Lung (tissue), 12 donors: ENCODE measurements around the gene NTN1. TPM values are rescaled to one million over a fixed set of nuclear protein-coding genes. Genes with fewer than 3 reads are reported as not detected.

ENCODE experiments used
- ATAC-seq: fragments of 200-7000 bp; cut with Tn5 transposase; one replicate; pipeline ENCODE4 v1.9.1; 2020; ENCODE audit warnings: moderate number of reproducible peaks; ENCODE audit not compliant: insufficient read depth, low FRiP score
- DNase-seq, 3 donors: peaks; one replicate each; pipeline ENCODE4 v3.0.0-alpha.2; 2013 to 2017
- H3K27ac ChIP-seq, 2 donors: one replicate each; pipeline ENCODE4 v1.5.1; 2013; ENCODE audit warnings: mild to moderate bottlenecking in 2 of 2, moderate library complexity in 2 of 2, control low read depth in 1 of 2, inconsistent platforms in 1 of 2, low read depth in 1 of 2, low read length in 1 of 2
- H3K27me3 ChIP-seq, 3 donors: one replicate each; pipeline ENCODE4 v1.5.1; 2013; ENCODE audit warnings: low read length in 2 of 3; ENCODE audit not compliant: control insufficient read depth in 3 of 3, insufficient read depth in 3 of 3
- H3K36me3 ChIP-seq, 4 donors: one replicate each; pipeline ENCODE4 v1.5.1; 2013; ENCODE audit warnings: low read length in 4 of 4, mild to moderate bottlenecking in 1 of 4, moderate library complexity in 1 of 4; ENCODE audit not compliant: control insufficient read depth in 4 of 4, insufficient read depth in 4 of 4
- H3K4me1 ChIP-seq, 5 donors: one replicate each; pipeline ENCODE4 v1.5.1; 2013; ENCODE audit warnings: low read length in 5 of 5, mild to moderate bottlenecking in 2 of 5, moderate library complexity in 1 of 5; ENCODE audit not compliant: control insufficient read depth in 5 of 5, insufficient read depth in 5 of 5
- H3K4me3 ChIP-seq: one replicate; pipeline ENCODE4 v1.5.1; 2013; ENCODE audit warnings: mild to moderate bottlenecking, control low read depth, moderate library complexity
- H3K9ac ChIP-seq, 2 donors: one replicate each; pipeline ENCODE4 v1.5.1; 2013; ENCODE audit warnings: low read length in 2 of 2, control low read depth in 1 of 2; ENCODE audit not compliant: insufficient read depth in 1 of 2
- H3K9me3 ChIP-seq, 4 donors: one replicate each; pipeline ENCODE4 v1.5.1; 2013; ENCODE audit warnings: low read length in 3 of 4, mild to moderate bottlenecking in 1 of 4, moderate library complexity in 1 of 4; ENCODE audit not compliant: control insufficient read depth in 4 of 4, insufficient read depth in 3 of 4
- CTCF ChIP-seq: IDR thresholded peaks from 2 replicates; pipeline ENCODE4 v1.5.1; 2012; ENCODE audit warnings: mild to moderate bottlenecking; ENCODE audit errors: control extremely low read depth, extremely low read depth
- WGBS, 2 donors: extraction: QIAGEN DNeasy Blood & Tissue Kit; methylation state at CpG; one replicate each; pipeline ENCODE4 v1.1.7; 2013; 5-methylcytosine and 5-hydroxymethylcytosine counted together
- polyA plus RNA-seq, 2 donors: library from polyadenylated mRNA; stranded (reverse); fragments of 200-250 nt; gene quantifications; one replicate each; pipeline ENCODE4 v1.2.1, GENCODE V29; 2013
- total RNA-seq, 2 donors: library from RNA; depleted of rRNA in 1 of 2; stranded (reverse); fragments of >200 nt in 1 of 2; gene quantifications; one replicate each; pipeline ENCODE4 v1.2.1, GENCODE V29; 2014 to 2021
- donor health status: control.
- donor health status: control.
- donor health status: Bipolar disorder and iron deficiency.
- donor health status: healthy.
- donor health status: DM: yes; HTN: yes; CAD: no.

NTN1 gene
- total and polyA plus RNA-seq, 4 donors, result 3.6 to 17.1 (median 7.8) TPM

- peak; percentile 48 to 72 (median 54) for DNase-seq
- peak overlapping the region in 1 of 2 donors; percentile 76 for H3K27ac ChIP-seq
- WGBS, 2 donors, result 17 to 24% methylated on average over 41 of the region's 41 CpGs
- H3K4me3 ChIP-seq, result no peak overlapping the region
- H3K4me1 ChIP-seq, result peaks cover 0 to 9% (median 0%) of the 10 kb centered on the region in 5 donors
- peaks cover 0 to 9% (median 2%) of the 10 kb centered on the region in 3 donors for H3K27me3 ChIP-seq
- no peaks in the 10 kb centered on the region for H3K36me3 ChIP-seq
- ATAC-seq, result peak; percentile 78
- peaks cover 0 to 4% (median 2%) of the 10 kb centered on the region in 4 donors for H3K9me3 ChIP-seq
- TF ChIP-seq CTCF, result no peak
- H3K9ac ChIP-seq, result no peak overlapping the region
Measured at GRCh38 chr17:9115214-9116191, 94.2 kb downstream of the NTN1 start.

DNA sequence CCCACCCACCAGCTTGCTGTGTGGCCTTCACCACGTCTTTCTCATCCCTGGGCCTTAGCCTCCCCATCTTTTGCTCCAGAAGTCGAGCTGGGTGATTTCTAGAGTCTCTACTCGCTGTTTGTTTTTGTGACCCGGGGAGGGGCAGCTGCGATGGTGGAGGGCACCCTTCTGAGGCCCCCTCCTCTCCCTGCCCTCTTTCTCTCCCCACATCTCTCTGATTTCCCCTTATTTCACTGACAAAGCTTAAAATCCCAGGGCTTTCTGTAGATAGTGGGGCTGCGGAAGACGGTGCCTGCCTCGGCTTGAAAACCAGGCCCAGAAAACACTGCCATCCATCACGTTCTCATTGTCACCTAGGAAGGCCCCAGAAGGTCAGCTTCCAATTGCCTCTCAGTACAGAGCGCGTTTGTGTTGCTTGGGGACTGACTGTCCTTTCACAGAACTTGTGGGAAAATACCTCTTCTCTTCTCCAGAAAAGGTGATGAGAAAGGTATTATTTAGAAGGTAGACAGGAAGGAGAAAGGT is 95.1 kb downstream of the NTN1 start:
- H3K27ac ChIP-seq, result no peak overlapping the region
- H3K36me3 ChIP-seq, result no peaks in the 10 kb centered on the region
- H3K27me3 ChIP-seq, result peaks cover 0 to 9% (median 2%) of the 10 kb centered on the region in 3 donors
- H3K4me3 ChIP-seq, result no peak overlapping the region
- ATAC-seq, result no peak
- DNase-seq, result no peak
- H3K9me3 ChIP-seq, result peaks cover 0 to 4% (median 2%) of the 10 kb centered on the region in 4 donors
- no peak overlapping the region for H3K9ac ChIP-seq
- TF ChIP-seq CTCF, result no peak
- H3K4me1 ChIP-seq, result peaks cover 0 to 9% (median 0%) of the 10 kb centered on the region in 5 donors
- 75 to 85% methylated on average over 11 of the region's 11 CpGs for WGBS, 2 donors

- H3K36me3 ChIP-seq, result no peaks in the 10 kb centered on the region
- no peak overlapping the region for H3K4me3 ChIP-seq
- no peak overlapping the region for H3K27ac ChIP-seq
- no peak for ATAC-seq
- DNase-seq, result no peak
- H3K4me1 ChIP-seq, result peaks cover 0 to 9% (median 0%) of the 10 kb centered on the region in 5 donors
- peaks cover 0 to 9% (median 2%) of the 10 kb centered on the region in 3 donors for H3K27me3 ChIP-seq
- no peak for TF ChIP-seq CTCF
- no peak overlapping the region for H3K9ac ChIP-seq
- peaks cover 0 to 4% (median 2%) of the 10 kb centered on the region in 4 donors for H3K9me3 ChIP-seq
- 87 to 91% methylated on average over 19 of the region's 19 CpGs for WGBS, 2 donors
Measured at GRCh38 chr17:9116861-9117568, 95.7 kb downstream of the NTN1 start.
